Natural killer cell (primary cell): Measurements from ENCODE around the gene PHF2. TPM values are rescaled to one million over a fixed set of nuclear protein-coding genes. Genes with fewer than 3 reads are reported as not detected.

Experiments
- ATAC-seq, 3 donors: fragments of 150-1000 bp in 2 of 3; fragments of 200-7000 bp in 1 of 3; cut with Tn5 transposase; 1 replicate in 1 of 3; 2 replicates in 2 of 3; pipeline ENCODE4 v1.10.0; 2021; ENCODE audit warnings: mild to moderate bottlenecking in 2 of 3, moderate library complexity in 2 of 3
- DNase-seq, 2 donors: peaks; one replicate each; pipeline versions ENCODE4 v3.0.0 to v3.0.0-alpha.2; 2013 to 2021; ENCODE audit warnings: mixed read lengths in 1 of 2
- H3K27ac ChIP-seq: one replicate; pipeline ENCODE4 v1.5.1; 2013; ENCODE audit warnings: mild to moderate bottlenecking, low read length
- H3K27me3 ChIP-seq: one replicate; pipeline ENCODE4 v1.6.1; 2013; ENCODE audit warnings: low read length; ENCODE audit not compliant: control insufficient read depth, insufficient read depth
- H3K36me3 ChIP-seq: one replicate; pipeline ENCODE4 v1.6.1; 2013; ENCODE audit warnings: low read length; ENCODE audit not compliant: control insufficient read depth, insufficient read depth
- H3K4me1 ChIP-seq: one replicate; pipeline ENCODE4 v1.6.1; 2013; ENCODE audit warnings: low read length; ENCODE audit not compliant: control insufficient read depth, insufficient read depth
- H3K4me3 ChIP-seq: one replicate; pipeline ENCODE4 v1.5.1; 2013; ENCODE audit warnings: low read length
- H3K9me3 ChIP-seq: one replicate; pipeline ENCODE4 v1.6.1; 2013; ENCODE audit warnings: low read length; ENCODE audit not compliant: control insufficient read depth, insufficient read depth
- H3K27ac Mint-ChIP-seq, 2 donors: one replicate each; pipeline ENCODE4 v1.8.0; 2022; ENCODE audit warnings: mild to moderate bottlenecking in 2 of 2, mixed read lengths in 2 of 2, moderate library complexity in 1 of 2
- H3K27me3 Mint-ChIP-seq, 2 donors: one replicate each; pipeline ENCODE4 v1.8.0; 2022; ENCODE audit warnings: low read depth in 2 of 2, mixed read lengths in 2 of 2
- H3K36me3 Mint-ChIP-seq: one replicate; pipeline ENCODE4 v1.8.0; 2022; ENCODE audit warnings: mixed read lengths
- H3K4me1 Mint-ChIP-seq, 2 donors: one replicate each; pipeline ENCODE4 v1.8.0; 2022; ENCODE audit warnings: mixed read lengths in 2 of 2
- H3K4me3 Mint-ChIP-seq: one replicate; pipeline ENCODE4 v1.8.0; 2022; ENCODE audit warnings: mild to moderate bottlenecking, moderate library complexity, mixed read lengths
- H3K9me3 Mint-ChIP-seq, 2 donors: one replicate each; pipeline ENCODE4 v1.8.0; 2022; ENCODE audit warnings: mixed read lengths in 2 of 2
- WGBS: methylation state at CpG from one replicate; pipeline ENCODE4 v1.1.7; 2013; ENCODE audit warnings: missing lambda C conversion rate; ENCODE audit not compliant: insufficient coverage; 5-methylcytosine and 5-hydroxymethylcytosine counted together
- intact Hi-C: fragments of 100-400 bp; cut with micrococcal nuclease; formaldehyde crosslinking; loops from one replicate; pipeline ENCODE4 v1.14.2; 2022
- total RNA-seq, 4 donors: library from RNA; stranded (reverse); fragments of 120-200 nt in 1 of 4; gene quantifications; one replicate each; pipeline versions ENCODE4 v1.2.3 to v1.2.4, GENCODE V29; 2013 to 2022
- TF ChIP-seq, protein P1 (sequence below): fragments of 200-600 bp; IDR thresholded peaks from one replicate; pipeline ENCODE4 v1.8.0; 2022; ENCODE audit warnings: antibody characterized with exemption

The PHF2 gene
- total RNA-seq, 3 donors from 2014 or later (not counting 1 experiment from before 2014, with no cell fraction given), result 24.8 to 28.1 (median 26.4) TPM

DNA sequence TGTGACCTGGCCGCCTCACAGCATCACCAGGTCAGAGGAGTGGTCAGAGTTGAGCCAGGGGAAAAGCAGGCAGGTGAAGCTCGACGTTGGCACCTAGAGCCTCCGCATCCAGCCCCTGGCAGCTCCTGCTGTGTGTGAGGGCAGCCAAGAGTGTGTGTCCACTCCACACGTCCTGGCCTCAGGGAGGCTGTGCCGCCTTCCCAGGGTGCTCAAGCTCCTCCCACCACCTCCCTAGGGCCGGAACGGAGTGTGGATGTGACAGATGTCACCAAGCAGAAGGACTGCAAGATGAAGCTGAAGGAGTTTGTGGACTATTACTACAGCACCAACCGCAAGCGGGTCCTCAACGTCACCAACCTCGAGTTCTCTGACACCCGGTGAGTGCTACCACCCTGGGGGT, 72.5 kb downstream of the PHF2 start:
- H3K9me3 ChIP-seq, result no peaks in the 10 kb centered on the region
- Mint-ChIP-seq H3K4me1 (peaks cover 0 to 12% of the 10 kb centered on the region in 2 donors), H3K4me3 (no peak overlapping the region), H3K27ac (no peak overlapping the region), H3K36me3 (no peaks in the 10 kb centered on the region), H3K27me3 (no peaks in the 10 kb centered on the region), H3K9me3 (no peaks in the 10 kb centered on the region)
- no peak overlapping the region for H3K4me3 ChIP-seq
- intact Hi-C loops, result no loop called here
- peaks cover 47% of the 10 kb centered on the region for H3K36me3 ChIP-seq
- whole genome bisulfite sequencing, result 96% methylated on average over 13 of the region's 13 CpGs
- no peak for ATAC-seq
- H3K27ac ChIP-seq, result no peak overlapping the region
- peak in 1 of 2 donors; percentile 12 for DNase-seq
- no peaks in the 10 kb centered on the region for H3K4me1 ChIP-seq
- TF ChIP-seq, protein P1, sequence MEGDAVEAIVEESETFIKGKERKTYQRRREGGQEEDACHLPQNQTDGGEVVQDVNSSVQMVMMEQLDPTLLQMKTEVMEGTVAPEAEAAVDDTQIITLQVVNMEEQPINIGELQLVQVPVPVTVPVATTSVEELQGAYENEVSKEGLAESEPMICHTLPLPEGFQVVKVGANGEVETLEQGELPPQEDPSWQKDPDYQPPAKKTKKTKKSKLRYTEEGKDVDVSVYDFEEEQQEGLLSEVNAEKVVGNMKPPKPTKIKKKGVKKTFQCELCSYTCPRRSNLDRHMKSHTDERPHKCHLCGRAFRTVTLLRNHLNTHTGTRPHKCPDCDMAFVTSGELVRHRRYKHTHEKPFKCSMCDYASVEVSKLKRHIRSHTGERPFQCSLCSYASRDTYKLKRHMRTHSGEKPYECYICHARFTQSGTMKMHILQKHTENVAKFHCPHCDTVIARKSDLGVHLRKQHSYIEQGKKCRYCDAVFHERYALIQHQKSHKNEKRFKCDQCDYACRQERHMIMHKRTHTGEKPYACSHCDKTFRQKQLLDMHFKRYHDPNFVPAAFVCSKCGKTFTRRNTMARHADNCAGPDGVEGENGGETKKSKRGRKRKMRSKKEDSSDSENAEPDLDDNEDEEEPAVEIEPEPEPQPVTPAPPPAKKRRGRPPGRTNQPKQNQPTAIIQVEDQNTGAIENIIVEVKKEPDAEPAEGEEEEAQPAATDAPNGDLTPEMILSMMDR, result no peak
- no peaks in the 10 kb centered on the region for H3K27me3 ChIP-seq

DNA sequence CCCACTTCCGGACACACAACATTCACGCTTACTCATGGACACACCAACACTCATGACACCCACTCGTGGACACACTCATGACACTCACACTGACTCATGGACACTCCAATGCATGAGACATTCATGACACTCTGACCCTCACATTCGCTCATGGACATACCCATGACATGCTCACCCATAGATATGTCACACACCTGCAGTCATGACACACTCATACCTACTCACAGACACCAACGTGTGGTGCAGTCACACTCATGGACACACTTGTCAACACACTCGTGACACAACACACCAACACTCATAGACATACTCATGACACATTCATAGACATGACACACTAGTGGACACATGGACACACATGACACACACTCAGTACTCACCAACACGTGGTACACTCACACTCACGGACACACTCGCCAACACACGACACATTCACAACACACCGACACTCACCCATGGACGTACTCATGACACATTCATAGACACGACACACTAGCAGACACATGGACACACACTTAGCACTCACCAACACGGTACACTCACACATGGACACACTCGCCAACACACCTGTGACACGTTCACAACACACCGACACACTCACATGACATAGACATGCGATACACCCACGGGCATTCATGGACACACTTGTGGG, 73.4 kb downstream of the PHF2 start:
- H3K27ac ChIP-seq, result no peak overlapping the region
- Mint-ChIP-seq H3K27ac (no peak overlapping the region), H3K4me1 (peaks cover 0 to 7% of the 10 kb centered on the region in 2 donors), H3K27me3 (no peaks in the 10 kb centered on the region), H3K36me3 (no peaks in the 10 kb centered on the region), H3K4me3 (no peak overlapping the region), H3K9me3 (no peaks in the 10 kb centered on the region)
- ATAC-seq, result no peak
- no peak for DNase-seq
- 95% methylated on average over 19 of the region's 19 CpGs for WGBS
- H3K4me3 ChIP-seq, result no peak overlapping the region
- TF ChIP-seq, protein P1, result no peak
- peaks cover 51% of the 10 kb centered on the region for H3K36me3 ChIP-seq
- H3K4me1 ChIP-seq, result no peaks in the 10 kb centered on the region
- intact Hi-C loops, result no loop called here
- H3K27me3 ChIP-seq, result no peaks in the 10 kb centered on the region
- no peaks in the 10 kb centered on the region for H3K9me3 ChIP-seq

DNA sequence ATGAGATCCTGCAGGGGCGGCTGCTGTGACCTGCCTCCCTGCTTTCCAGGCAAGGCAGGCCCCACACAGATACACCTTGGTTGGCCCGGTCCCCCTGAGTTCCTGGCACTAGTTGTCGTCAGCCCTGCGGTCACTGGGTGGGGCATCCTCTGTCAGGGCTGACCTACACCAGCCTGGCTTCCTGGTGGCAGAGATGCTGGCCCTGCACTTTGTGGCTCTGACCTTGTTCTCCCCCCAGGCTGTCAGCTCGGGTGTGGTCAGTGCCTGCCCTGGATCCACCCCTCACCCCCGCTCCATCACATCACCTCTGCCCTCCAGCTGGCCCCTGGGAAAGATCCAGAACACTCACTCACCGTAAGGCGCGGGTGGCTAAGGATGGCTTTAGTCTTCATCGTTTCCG, 74.1 kb downstream of the PHF2 start:
- H3K4me1 ChIP-seq, result no peaks in the 10 kb centered on the region
- Mint-ChIP-seq H3K27me3 (no peaks in the 10 kb centered on the region), H3K9me3 (no peaks in the 10 kb centered on the region), H3K4me3 (no peak overlapping the region), H3K27ac (no peak overlapping the region), H3K4me1 (peaks cover 0 to 7% of the 10 kb centered on the region in 2 donors), H3K36me3 (no peaks in the 10 kb centered on the region)
- 95% methylated on average over 11 of the region's 11 CpGs for WGBS
- peak in 1 of 2 donors; percentile 12 for DNase-seq
- no peaks in the 10 kb centered on the region for H3K27me3 ChIP-seq
- no peak overlapping the region for H3K27ac ChIP-seq
- peaks cover 47% of the 10 kb centered on the region for H3K36me3 ChIP-seq
- intact Hi-C loops, result no loop called here
- no peak for ATAC-seq
- TF ChIP-seq, protein P1, result no peak
- no peaks in the 10 kb centered on the region for H3K9me3 ChIP-seq
- H3K4me3 ChIP-seq, result no peak overlapping the region

DNA sequence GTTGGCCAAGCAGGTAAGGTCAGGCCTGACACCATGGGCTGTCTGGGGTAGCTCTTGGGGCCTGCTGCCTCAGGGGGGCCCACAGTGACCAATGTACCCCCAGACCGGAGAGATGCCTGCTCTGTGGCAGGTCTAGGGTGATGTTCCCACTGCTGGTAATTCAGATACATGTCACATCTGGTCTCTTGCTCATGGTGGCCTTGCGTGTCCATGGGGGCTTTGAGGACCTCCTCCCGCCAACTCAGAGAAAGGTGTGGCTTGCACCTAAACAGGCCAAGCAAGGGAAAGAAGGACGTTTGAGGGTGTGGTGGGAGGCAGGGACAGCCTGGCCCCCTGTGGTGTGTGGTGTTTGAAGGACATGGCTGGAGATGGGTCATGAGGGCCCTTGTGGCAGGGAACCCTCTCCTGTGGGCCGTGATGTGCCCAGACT, 75.2 kb downstream of the PHF2 start:
- Mint-ChIP-seq H3K36me3 (no peaks in the 10 kb centered on the region), H3K27ac (no peak overlapping the region), H3K27me3 (no peaks in the 10 kb centered on the region), H3K9me3 (no peaks in the 10 kb centered on the region), H3K4me3 (no peak overlapping the region), H3K4me1 (peaks cover 0 to 7% of the 10 kb centered on the region in 2 donors)
- ATAC-seq, result no peak
- Histone ChIP-seq H3K4me3 (no peak overlapping the region), H3K36me3 (peaks cover 50% of the 10 kb centered on the region), H3K27ac (no peak overlapping the region), H3K4me1 (no peaks in the 10 kb centered on the region), H3K27me3 (no peaks in the 10 kb centered on the region), H3K9me3 (no peaks in the 10 kb centered on the region)
- TF ChIP-seq, protein P1, result no peak
- no peak for DNase-seq
- intact Hi-C loops, result no loop called here
- 91% methylated on average over 5 of the region's 5 CpGs for WGBS
